HG02973 (cell line): ENCODE results near the gene TENT5C.
"Not testable (repeated sequence)": the region's sequence is repeated elsewhere in the genome, so short reads cannot be mapped to it uniquely, and the experiment has no call there.

Experiments
- ATAC-seq: cut with Tn5 transposase; IDR thresholded peaks from one replicate; pipeline ENCODE4 v1.9.1; 2021; ENCODE audit warnings: moderate library complexity; ENCODE audit not compliant: unreplicated experiment

TENT5C gene

GRCh38 chr1:117605774-117606648, at the start of gene TENT5C:
Gene TENT5C, plus strand, starts transcription at chr1:117606048. Its CDS starts 16,821 bp downstream, at chr1:117622869.
- ATAC-seq, result peak; percentile 88

- no peak for ATAC-seq
Measured at GRCh38 chr1:117556341-117556740, 49.5 kb upstream of the TENT5C start.

GRCh38 chr1:117556976-117557375, 48.9 kb upstream of the TENT5C start:
- ATAC-seq, result no peak

- not testable (repeated sequence) for ATAC-seq
Measured at GRCh38 chr1:117558451-117558850, 47.4 kb upstream of the TENT5C start.

GRCh38 chr1:117559139-117559538, 46.7 kb upstream of the TENT5C start:
- no peak for ATAC-seq

- no peak for ATAC-seq
Measured at GRCh38 chr1:117559985-117560384, 45.9 kb upstream of the TENT5C start.

- no peak for ATAC-seq
Measured at GRCh38 chr1:117561071-117561470, 44.8 kb upstream of the TENT5C start.

- no peak for ATAC-seq
Measured at GRCh38 chr1:117561551-117561950, 44.3 kb upstream of the TENT5C start.

GRCh38 chr1:117562581-117563491, 43.0 kb upstream of the TENT5C start:
- no peak for ATAC-seq

GRCh38 chr1:117563492-117563875, 42.4 kb upstream of the TENT5C start:
- ATAC-seq, result no peak

GRCh38 chr1:117564227-117565075, 41.4 kb upstream of the TENT5C start:
- ATAC-seq, result no peak

- ATAC-seq, result no peak
Measured at GRCh38 chr1:117565076-117565556, 40.7 kb upstream of the TENT5C start.

GRCh38 chr1:117565745-117566455, 39.9 kb upstream of the TENT5C start:
- ATAC-seq, result no peak

GRCh38 chr1:117566556-117566955, 39.3 kb upstream of the TENT5C start:
- ATAC-seq, result no peak

- ATAC-seq, result no peak
Measured at GRCh38 chr1:117567435-117567834, 38.4 kb upstream of the TENT5C start.

- ATAC-seq, result no peak
Measured at GRCh38 chr1:117567976-117568375, 37.9 kb upstream of the TENT5C start.

GRCh38 chr1:117568999-117569398, 36.8 kb upstream of the TENT5C start:
- ATAC-seq, result no peak

GRCh38 chr1:117569856-117570255, 36.0 kb upstream of the TENT5C start:
- ATAC-seq, result no peak

GRCh38 chr1:117570988-117571409, 34.8 kb upstream of the TENT5C start:
- ATAC-seq, result no peak

GRCh38 chr1:117571496-117571895, 34.4 kb upstream of the TENT5C start:
- no peak for ATAC-seq
